ENCODE data around the gene SLC2A1. TPM values are rescaled to one million over a fixed set of nuclear protein-coding genes. Genes with fewer than 3 reads are reported as not detected.

SLC2A1 gene
- total and polyA plus RNA-seq, 2 of the 13 experiments (the other 11 are each of a cell fraction or from before 2014, with no cell fraction given) = 125 to 423 TPM

DNA sequence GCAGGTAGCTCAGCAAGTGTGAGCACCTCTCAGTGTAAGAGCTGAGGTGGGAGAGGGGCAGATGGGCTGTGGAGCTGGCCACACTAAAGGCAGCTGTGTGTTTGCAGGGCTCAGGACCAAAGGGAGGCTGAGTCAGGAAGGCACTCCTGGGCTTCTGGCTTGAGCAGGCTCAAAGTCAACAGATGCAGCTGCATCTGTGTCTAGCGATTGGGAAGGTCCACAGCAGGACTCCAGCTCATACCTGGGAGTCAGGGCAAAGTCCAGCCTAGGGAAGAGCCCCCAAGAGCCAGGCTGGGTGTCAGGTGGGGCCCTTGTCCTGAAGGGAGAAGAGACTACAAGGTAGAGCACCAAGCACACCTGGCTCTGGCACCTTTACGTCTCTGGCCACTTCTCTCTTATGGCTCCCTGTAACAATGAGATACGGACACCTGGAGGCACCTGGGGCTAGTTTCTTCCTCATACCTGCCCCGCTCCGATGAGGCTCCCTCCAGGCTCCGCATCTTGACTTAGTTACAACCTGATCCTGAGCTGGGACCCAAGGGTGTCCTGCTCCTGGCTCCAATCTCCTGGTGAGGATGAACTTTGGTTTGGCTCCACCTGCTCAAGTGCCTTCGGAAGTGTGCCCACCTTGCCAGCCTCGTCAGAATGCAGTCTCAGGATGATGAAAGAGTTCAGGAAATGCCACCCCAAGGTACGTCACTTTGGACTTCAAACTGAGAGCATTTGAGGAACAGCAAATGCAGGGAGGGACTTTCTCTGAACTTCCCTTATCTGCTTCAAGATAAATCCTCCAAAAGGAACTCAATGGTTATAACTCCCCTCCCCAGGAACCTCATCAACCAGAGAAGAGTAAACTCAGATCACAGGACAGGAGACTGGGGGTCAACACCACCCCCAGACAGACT is 21.5 kb upstream of the SLC2A1 start (continued):
- TF ChIP-seq MED8 (CRISPR knock-in tag; IDR thresholded peaks at IDR 0.05; ENCODE audit: insufficient replicate concordance) (no peak), REL (CRISPR knock-in tag; conservative IDR thresholded peaks at IDR 0.05) (no peak), GZF1 (CRISPR knock-in tag; IDR thresholded peaks at IDR 0.05) (no peak), ZNF572 (CRISPR knock-in tag; IDR thresholded peaks at IDR 0.05) (no peak), ZNF562 (CRISPR knock-in tag; IDR thresholded peaks at IDR 0.05; ENCODE audit: borderline replicate concordance) (no peak), KAT8 (CRISPR knock-in tag; IDR thresholded peaks at IDR 0.05) (no peak), MBD4 (IDR thresholded peaks at IDR 0.05; ENCODE audit: borderline replicate concordance, low read length) (no peak), TBX2 (CRISPR knock-in tag; IDR thresholded peaks at IDR 0.05; ENCODE audit: borderline replicate concordance) (no peak), EZH2 (conservative IDR thresholded peaks at IDR 0.05; ENCODE audit: low read depth, low read length) (no peak), ZBTB42 (CRISPR knock-in tag; IDR thresholded peaks at IDR 0.05) (no peak), XBP1 (CRISPR knock-in tag; IDR thresholded peaks at IDR 0.05) (no peak), ZSCAN25 (CRISPR knock-in tag; IDR thresholded peaks at IDR 0.05) (no peak), ZNF577 (CRISPR knock-in tag; IDR thresholded peaks at IDR 0.05; ENCODE audit: borderline replicate concordance, low read depth) (no peak), TCF7L2 (IDR thresholded peaks at IDR 0.05; ENCODE audit: low read depth, low read length) (no peak), FOSL1 (CRISPR knock-in tag; IDR thresholded peaks at IDR 0.05; ENCODE audit: borderline replicate concordance) (peak; percentile 83; the same call in 1 of the 2 replicates), TSC22D2 (CRISPR knock-in tag; IDR thresholded peaks at IDR 0.05; ENCODE audit: borderline replicate concordance) (no peak), ZNF230 (CRISPR knock-in tag; IDR thresholded peaks at IDR 0.05) (no peak), JARID2 (CRISPR knock-in tag; IDR thresholded peaks at IDR 0.05; ENCODE audit: insufficient replicate concordance) (no peak)
- TF ChIP-seq, protein P1, sequence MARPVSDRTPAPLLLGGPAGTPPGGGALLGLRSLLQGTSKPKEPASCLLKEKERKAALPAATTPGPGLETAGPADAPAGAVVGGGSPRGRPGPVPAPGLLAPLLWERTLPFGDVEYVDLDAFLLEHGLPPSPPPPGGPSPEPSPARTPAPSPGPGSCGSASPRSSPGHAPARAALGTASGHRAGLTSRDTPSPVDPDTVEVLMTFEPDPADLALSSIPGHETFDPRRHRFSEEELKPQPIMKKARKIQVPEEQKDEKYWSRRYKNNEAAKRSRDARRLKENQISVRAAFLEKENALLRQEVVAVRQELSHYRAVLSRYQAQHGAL (CRISPR knock-in tag; IDR thresholded peaks at IDR 0.05; ENCODE audit: not compliant biosample characterization) = no peak
- TF ChIP-seq, protein P2, sequence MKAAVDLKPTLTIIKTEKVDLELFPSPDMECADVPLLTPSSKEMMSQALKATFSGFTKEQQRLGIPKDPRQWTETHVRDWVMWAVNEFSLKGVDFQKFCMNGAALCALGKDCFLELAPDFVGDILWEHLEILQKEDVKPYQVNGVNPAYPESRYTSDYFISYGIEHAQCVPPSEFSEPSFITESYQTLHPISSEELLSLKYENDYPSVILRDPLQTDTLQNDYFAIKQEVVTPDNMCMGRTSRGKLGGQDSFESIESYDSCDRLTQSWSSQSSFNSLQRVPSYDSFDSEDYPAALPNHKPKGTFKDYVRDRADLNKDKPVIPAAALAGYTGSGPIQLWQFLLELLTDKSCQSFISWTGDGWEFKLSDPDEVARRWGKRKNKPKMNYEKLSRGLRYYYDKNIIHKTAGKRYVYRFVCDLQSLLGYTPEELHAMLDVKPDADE (CRISPR knock-in tag; IDR thresholded peaks at IDR 0.05) = no peak
- TF ChIP-seq, protein P3, sequence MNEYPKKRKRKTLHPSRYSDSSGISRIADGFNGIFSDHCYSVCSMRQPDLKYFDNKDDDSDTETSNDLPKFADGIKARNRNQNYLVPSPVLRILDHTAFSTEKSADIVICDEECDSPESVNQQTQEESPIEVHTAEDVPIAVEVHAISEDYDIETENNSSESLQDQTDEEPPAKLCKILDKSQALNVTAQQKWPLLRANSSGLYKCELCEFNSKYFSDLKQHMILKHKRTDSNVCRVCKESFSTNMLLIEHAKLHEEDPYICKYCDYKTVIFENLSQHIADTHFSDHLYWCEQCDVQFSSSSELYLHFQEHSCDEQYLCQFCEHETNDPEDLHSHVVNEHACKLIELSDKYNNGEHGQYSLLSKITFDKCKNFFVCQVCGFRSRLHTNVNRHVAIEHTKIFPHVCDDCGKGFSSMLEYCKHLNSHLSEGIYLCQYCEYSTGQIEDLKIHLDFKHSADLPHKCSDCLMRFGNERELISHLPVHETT (CRISPR knock-in tag; conservative IDR thresholded peaks at IDR 0.05) = no peak
- TF ChIP-seq, protein P4, sequence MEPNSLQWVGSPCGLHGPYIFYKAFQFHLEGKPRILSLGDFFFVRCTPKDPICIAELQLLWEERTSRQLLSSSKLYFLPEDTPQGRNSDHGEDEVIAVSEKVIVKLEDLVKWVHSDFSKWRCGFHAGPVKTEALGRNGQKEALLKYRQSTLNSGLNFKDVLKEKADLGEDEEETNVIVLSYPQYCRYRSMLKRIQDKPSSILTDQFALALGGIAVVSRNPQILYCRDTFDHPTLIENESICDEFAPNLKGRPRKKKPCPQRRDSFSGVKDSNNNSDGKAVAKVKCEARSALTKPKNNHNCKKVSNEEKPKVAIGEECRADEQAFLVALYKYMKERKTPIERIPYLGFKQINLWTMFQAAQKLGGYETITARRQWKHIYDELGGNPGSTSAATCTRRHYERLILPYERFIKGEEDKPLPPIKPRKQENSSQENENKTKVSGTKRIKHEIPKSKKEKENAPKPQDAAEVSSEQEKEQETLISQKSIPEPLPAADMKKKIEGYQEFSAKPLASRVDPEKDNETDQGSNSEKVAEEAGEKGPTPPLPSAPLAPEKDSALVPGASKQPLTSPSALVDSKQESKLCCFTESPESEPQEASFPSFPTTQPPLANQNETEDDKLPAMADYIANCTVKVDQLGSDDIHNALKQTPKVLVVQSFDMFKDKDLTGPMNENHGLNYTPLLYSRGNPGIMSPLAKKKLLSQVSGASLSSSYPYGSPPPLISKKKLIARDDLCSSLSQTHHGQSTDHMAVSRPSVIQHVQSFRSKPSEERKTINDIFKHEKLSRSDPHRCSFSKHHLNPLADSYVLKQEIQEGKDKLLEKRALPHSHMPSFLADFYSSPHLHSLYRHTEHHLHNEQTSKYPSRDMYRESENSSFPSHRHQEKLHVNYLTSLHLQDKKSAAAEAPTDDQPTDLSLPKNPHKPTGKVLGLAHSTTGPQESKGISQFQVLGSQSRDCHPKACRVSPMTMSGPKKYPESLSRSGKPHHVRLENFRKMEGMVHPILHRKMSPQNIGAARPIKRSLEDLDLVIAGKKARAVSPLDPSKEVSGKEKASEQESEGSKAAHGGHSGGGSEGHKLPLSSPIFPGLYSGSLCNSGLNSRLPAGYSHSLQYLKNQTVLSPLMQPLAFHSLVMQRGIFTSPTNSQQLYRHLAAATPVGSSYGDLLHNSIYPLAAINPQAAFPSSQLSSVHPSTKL (CRISPR knock-in tag; IDR thresholded peaks at IDR 0.05) = peak; percentile 72; the same call in 1 of the 2 replicates
